A549 (cell line): ENCODE data around the gene CDC42BPG.

Experiments used
- CBX2 ChIP-seq: fragments of 200-600 bp; sonication (generic); IDR thresholded peaks from 2 replicates; pipeline ENCODE4 v1.6.1; 2016; ENCODE audit warnings: low read depth, mild to moderate bottlenecking, borderline replicate concordance
- ESRRA ChIP-seq: fragments of 150-350 bp; IDR thresholded peaks from 2 replicates; pipeline ENCODE4 v1.6.1; 2014; ENCODE audit warnings: mild to moderate bottlenecking, low read length, borderline replicate concordance
- HOXA7 ChIP-seq: fragments of 250-450 bp; sonication (Bioruptor Pico); IDR thresholded peaks from 2 replicates; pipeline ENCODE4 v1.5.0; 2020; ENCODE audit warnings: mild to moderate bottlenecking, moderate library complexity
- RARB ChIP-seq: fragments of 250-450 bp; sonication (Bioruptor Pico); IDR thresholded peaks from 2 replicates; pipeline ENCODE4 v1.8.0; 2021; ENCODE audit warnings: mild to moderate bottlenecking, moderate library complexity
- RCOR1 ChIP-seq: fragments of 150-350 bp; IDR thresholded peaks from 2 replicates; pipeline ENCODE4 v1.6.1; 2014; ENCODE audit warnings: antibody characterized with exemption, low read length, low read depth
- SMC3 ChIP-seq: fragments of >200 bp; sonication (Bioruptor Twin); formaldehyde crosslinking; IDR thresholded peaks from 3 replicates; pipeline ENCODE4 v1.6.1; 2018; ENCODE audit warnings: inconsistent platforms
- TF ChIP-seq, protein P1 (sequence below): fragments of >200 bp; sonication (Bioruptor Twin); formaldehyde crosslinking; IDR thresholded peaks from 3 replicates; pipeline ENCODE4 v1.5.1; 2016
- TF ChIP-seq, protein P2 (sequence below): fragments of 200-600 bp; sonication (generic); IDR thresholded peaks from 2 replicates; pipeline ENCODE4 v1.6.1; 2016; ENCODE audit warnings: antibody characterized with exemption, mild to moderate bottlenecking, moderate library complexity

DNA sequence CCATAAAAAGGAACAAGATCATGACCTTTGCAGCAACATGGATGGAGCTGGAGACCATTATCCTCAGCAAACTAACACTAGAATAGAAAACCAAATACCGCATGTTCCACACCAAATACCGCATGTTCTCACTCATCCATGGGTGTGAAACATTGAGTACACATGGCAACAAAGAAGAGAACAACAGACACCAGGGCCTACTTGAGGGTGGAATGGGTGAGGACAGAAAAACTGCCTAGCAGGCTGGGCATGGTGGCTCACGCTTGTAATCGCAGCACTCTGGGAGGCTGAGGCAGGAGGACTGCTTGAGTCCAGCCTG is 21.7 kb upstream of the CDC42BPG start:
- TF ChIP-seq, protein P1, sequence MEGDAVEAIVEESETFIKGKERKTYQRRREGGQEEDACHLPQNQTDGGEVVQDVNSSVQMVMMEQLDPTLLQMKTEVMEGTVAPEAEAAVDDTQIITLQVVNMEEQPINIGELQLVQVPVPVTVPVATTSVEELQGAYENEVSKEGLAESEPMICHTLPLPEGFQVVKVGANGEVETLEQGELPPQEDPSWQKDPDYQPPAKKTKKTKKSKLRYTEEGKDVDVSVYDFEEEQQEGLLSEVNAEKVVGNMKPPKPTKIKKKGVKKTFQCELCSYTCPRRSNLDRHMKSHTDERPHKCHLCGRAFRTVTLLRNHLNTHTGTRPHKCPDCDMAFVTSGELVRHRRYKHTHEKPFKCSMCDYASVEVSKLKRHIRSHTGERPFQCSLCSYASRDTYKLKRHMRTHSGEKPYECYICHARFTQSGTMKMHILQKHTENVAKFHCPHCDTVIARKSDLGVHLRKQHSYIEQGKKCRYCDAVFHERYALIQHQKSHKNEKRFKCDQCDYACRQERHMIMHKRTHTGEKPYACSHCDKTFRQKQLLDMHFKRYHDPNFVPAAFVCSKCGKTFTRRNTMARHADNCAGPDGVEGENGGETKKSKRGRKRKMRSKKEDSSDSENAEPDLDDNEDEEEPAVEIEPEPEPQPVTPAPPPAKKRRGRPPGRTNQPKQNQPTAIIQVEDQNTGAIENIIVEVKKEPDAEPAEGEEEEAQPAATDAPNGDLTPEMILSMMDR = no peak
- TF ChIP-seq SMC3 (no peak), RCOR1 (no peak), ESRRA (no peak), CBX2 (no peak), RARB (CRISPR knock-in tag) (no peak), HOXA7 (CRISPR knock-in tag) (no peak)
- TF ChIP-seq, protein P2, sequence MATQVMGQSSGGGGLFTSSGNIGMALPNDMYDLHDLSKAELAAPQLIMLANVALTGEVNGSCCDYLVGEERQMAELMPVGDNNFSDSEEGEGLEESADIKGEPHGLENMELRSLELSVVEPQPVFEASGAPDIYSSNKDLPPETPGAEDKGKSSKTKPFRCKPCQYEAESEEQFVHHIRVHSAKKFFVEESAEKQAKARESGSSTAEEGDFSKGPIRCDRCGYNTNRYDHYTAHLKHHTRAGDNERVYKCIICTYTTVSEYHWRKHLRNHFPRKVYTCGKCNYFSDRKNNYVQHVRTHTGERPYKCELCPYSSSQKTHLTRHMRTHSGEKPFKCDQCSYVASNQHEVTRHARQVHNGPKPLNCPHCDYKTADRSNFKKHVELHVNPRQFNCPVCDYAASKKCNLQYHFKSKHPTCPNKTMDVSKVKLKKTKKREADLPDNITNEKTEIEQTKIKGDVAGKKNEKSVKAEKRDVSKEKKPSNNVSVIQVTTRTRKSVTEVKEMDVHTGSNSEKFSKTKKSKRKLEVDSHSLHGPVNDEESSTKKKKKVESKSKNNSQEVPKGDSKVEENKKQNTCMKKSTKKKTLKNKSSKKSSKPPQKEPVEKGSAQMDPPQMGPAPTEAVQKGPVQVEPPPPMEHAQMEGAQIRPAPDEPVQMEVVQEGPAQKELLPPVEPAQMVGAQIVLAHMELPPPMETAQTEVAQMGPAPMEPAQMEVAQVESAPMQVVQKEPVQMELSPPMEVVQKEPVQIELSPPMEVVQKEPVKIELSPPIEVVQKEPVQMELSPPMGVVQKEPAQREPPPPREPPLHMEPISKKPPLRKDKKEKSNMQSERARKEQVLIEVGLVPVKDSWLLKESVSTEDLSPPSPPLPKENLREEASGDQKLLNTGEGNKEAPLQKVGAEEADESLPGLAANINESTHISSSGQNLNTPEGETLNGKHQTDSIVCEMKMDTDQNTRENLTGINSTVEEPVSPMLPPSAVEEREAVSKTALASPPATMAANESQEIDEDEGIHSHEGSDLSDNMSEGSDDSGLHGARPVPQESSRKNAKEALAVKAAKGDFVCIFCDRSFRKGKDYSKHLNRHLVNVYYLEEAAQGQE = no peak
